ENCODE data around the gene MDM2.

The MDM2 gene

DNA sequence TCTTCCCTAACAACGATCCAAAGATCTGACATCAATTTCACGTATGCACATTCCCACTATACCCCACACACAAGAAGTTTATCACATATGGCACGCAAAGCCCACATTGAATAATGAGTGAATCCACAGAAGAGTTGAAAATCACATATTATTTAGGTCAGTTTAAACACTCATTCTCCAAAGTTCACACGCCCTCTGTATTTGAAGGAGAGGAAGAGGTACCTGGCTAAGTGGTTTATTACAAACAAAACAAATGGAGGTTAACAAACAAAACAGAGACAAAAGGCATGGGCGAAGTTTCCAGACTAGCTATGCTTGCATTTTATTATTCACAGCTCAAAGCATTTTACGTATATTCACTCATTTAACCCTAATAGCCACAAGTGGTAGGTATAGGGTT, 83.2 kb downstream of the MDM2 start:
- H4K20me1 ChIP-seq (ENCODE audit: insufficient read depth, low read length) = no peaks in the 10 kb centered on the region
- no peak overlapping the region for H3K4me2 ChIP-seq (ENCODE audit: low read depth, low read length)
- no peak overlapping the region for H3K9ac ChIP-seq (ENCODE audit: low read length)
- H3F3A ChIP-seq (ENCODE audit: insufficient read depth, low read length) = no peaks in the 10 kb centered on the region
- TF ChIP-seq, protein P1, sequence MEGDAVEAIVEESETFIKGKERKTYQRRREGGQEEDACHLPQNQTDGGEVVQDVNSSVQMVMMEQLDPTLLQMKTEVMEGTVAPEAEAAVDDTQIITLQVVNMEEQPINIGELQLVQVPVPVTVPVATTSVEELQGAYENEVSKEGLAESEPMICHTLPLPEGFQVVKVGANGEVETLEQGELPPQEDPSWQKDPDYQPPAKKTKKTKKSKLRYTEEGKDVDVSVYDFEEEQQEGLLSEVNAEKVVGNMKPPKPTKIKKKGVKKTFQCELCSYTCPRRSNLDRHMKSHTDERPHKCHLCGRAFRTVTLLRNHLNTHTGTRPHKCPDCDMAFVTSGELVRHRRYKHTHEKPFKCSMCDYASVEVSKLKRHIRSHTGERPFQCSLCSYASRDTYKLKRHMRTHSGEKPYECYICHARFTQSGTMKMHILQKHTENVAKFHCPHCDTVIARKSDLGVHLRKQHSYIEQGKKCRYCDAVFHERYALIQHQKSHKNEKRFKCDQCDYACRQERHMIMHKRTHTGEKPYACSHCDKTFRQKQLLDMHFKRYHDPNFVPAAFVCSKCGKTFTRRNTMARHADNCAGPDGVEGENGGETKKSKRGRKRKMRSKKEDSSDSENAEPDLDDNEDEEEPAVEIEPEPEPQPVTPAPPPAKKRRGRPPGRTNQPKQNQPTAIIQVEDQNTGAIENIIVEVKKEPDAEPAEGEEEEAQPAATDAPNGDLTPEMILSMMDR (IDR thresholded peaks at IDR 0.05; ENCODE audit: low read length) = no peak
- TF ChIP-seq EZH2phosphoT487 (IDR thresholded peaks at IDR 0.05; ENCODE audit: low read length) = no peak
- no peak for TF ChIP-seq EZH2 (optimal IDR thresholded peaks at IDR 0.05; ENCODE audit: low read depth, low read length)
- H3K27ac ChIP-seq (ENCODE audit: low read length) = no peak overlapping the region
- no peaks in the 10 kb centered on the region for H3K79me2 ChIP-seq (ENCODE audit: low read length)
- no peaks in the 10 kb centered on the region for H3K36me3 ChIP-seq (replicated peaks; ENCODE audit: insufficient read depth, low read length)
- H3K9me2 ChIP-seq (replicated peaks; ENCODE audit: insufficient read depth, low read length) = no peaks in the 10 kb centered on the region
- DNase-seq = no peak
- H3K4me1 ChIP-seq (ENCODE audit: low read length) = no peaks in the 10 kb centered on the region
- no peak overlapping the region for H3K4me3 ChIP-seq (ENCODE audit: low read length)
- H3K27me3 ChIP-seq (replicated peaks; ENCODE audit: insufficient read depth, low read length) = no peaks in the 10 kb centered on the region
- H3K9me3 ChIP-seq (replicated peaks; ENCODE audit: insufficient read depth, low read length) = no peaks in the 10 kb centered on the region
- no peak overlapping the region for H2AFZ ChIP-seq (ENCODE audit: low read length)

DNA sequence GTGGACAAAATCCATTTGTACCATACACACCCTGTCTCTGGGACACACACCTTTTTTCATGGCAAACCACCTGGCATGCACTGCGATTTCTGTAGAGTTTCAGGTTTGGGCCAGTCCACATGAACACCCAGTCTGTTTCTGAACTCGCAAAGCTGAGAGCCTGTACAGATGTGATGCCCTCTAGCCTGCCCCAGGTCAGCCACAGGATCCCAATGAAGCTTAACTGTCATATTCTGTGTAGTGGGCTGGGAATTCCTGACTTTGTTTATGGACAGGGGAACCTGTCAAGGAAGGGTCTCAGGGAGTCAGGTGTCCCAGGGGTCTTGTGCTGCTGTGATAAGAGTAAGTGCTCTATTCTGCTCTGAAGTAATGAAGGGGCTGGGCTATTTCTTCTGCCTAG, 85.2 kb downstream of the MDM2 start:
- Histone ChIP-seq H2AFZ (ENCODE audit: low read length) (no peak overlapping the region), H3K9ac (ENCODE audit: low read length) (no peak overlapping the region), H3K79me2 (ENCODE audit: low read length) (no peaks in the 10 kb centered on the region), H4K20me1 (ENCODE audit: insufficient read depth, low read length) (no peaks in the 10 kb centered on the region), H3K27me3 (replicated peaks; ENCODE audit: insufficient read depth, low read length) (no peaks in the 10 kb centered on the region), H3K4me3 (ENCODE audit: low read length) (no peak overlapping the region), H3K36me3 (replicated peaks; ENCODE audit: insufficient read depth, low read length) (no peaks in the 10 kb centered on the region), H3K4me2 (ENCODE audit: low read depth, low read length) (no peak overlapping the region), H3K9me2 (replicated peaks; ENCODE audit: insufficient read depth, low read length) (no peaks in the 10 kb centered on the region), H3K9me3 (replicated peaks; ENCODE audit: insufficient read depth, low read length) (no peaks in the 10 kb centered on the region), H3F3A (ENCODE audit: insufficient read depth, low read length) (no peaks in the 10 kb centered on the region), H3K4me1 (ENCODE audit: low read length) (no peaks in the 10 kb centered on the region), H3K27ac (ENCODE audit: low read length) (no peak overlapping the region)
- TF ChIP-seq, protein P1 (IDR thresholded peaks at IDR 0.05; ENCODE audit: low read length) = no peak
- TF ChIP-seq EZH2 (optimal IDR thresholded peaks at IDR 0.05; ENCODE audit: low read depth, low read length) (no peak), EZH2phosphoT487 (IDR thresholded peaks at IDR 0.05; ENCODE audit: low read length) (no peak)
- DNase-seq = no peak

DNA sequence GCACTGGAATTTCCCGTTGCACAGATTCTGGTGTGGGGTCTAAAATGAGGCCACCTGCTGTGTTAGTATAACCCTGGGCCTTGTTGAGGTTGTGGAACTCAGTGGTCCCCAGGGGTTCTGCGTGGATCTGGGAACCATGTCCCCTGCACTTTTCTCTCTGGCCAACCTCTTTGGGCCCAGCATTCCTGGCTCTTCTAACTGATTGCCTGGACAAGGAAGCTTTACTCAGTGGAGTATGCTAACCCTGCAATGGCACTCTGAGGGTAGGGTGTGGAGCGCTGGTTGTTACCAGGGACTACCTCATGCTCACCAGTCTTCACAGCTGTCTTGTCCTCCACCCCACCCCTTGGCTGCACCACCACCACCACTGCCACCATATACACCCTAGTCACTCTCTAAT, 85.8 kb downstream of the MDM2 start:
- DNase-seq = no peak
- Histone ChIP-seq H3K27me3 (replicated peaks; ENCODE audit: insufficient read depth, low read length) (no peaks in the 10 kb centered on the region), H4K20me1 (ENCODE audit: insufficient read depth, low read length) (no peaks in the 10 kb centered on the region), H3K4me1 (ENCODE audit: low read length) (no peaks in the 10 kb centered on the region), H3K9me3 (replicated peaks; ENCODE audit: insufficient read depth, low read length) (no peaks in the 10 kb centered on the region), H3K4me2 (ENCODE audit: low read depth, low read length) (no peak overlapping the region), H2AFZ (ENCODE audit: low read length) (no peak overlapping the region), H3K4me3 (ENCODE audit: low read length) (no peak overlapping the region), H3K27ac (ENCODE audit: low read length) (no peak overlapping the region), H3F3A (ENCODE audit: insufficient read depth, low read length) (no peaks in the 10 kb centered on the region), H3K9me2 (replicated peaks; ENCODE audit: insufficient read depth, low read length) (no peaks in the 10 kb centered on the region), H3K9ac (ENCODE audit: low read length) (no peak overlapping the region), H3K36me3 (replicated peaks; ENCODE audit: insufficient read depth, low read length) (no peaks in the 10 kb centered on the region), H3K79me2 (ENCODE audit: low read length) (no peaks in the 10 kb centered on the region)
- TF ChIP-seq, protein P1 (IDR thresholded peaks at IDR 0.05; ENCODE audit: low read length) = no peak
- TF ChIP-seq EZH2 (optimal IDR thresholded peaks at IDR 0.05; ENCODE audit: low read depth, low read length) (no peak), EZH2phosphoT487 (IDR thresholded peaks at IDR 0.05; ENCODE audit: low read length) (no peak)
